DOHH2 (cell line): Measurements from ENCODE around the gene SLC34A1.

Experiments used
- CTCF ChIP-seq: fragments of 200-600 bp; sonication (generic); IDR thresholded peaks from one replicate; pipeline ENCODE4 v1.5.1; 2014; ENCODE audit warnings: antibody characterized with exemption, mild to moderate bottlenecking, low read depth, low read length; ENCODE audit not compliant: poor library complexity, severe bottlenecking
- EZH2phosphoT487 ChIP-seq: fragments of 200-600 bp; sonication (generic); IDR thresholded peaks from 2 replicates; pipeline ENCODE4 v1.6.1; 2017; ENCODE audit warnings: borderline replicate concordance, mild to moderate bottlenecking, antibody characterized with exemption, low read length, moderate library complexity, mixed read lengths

DNA sequence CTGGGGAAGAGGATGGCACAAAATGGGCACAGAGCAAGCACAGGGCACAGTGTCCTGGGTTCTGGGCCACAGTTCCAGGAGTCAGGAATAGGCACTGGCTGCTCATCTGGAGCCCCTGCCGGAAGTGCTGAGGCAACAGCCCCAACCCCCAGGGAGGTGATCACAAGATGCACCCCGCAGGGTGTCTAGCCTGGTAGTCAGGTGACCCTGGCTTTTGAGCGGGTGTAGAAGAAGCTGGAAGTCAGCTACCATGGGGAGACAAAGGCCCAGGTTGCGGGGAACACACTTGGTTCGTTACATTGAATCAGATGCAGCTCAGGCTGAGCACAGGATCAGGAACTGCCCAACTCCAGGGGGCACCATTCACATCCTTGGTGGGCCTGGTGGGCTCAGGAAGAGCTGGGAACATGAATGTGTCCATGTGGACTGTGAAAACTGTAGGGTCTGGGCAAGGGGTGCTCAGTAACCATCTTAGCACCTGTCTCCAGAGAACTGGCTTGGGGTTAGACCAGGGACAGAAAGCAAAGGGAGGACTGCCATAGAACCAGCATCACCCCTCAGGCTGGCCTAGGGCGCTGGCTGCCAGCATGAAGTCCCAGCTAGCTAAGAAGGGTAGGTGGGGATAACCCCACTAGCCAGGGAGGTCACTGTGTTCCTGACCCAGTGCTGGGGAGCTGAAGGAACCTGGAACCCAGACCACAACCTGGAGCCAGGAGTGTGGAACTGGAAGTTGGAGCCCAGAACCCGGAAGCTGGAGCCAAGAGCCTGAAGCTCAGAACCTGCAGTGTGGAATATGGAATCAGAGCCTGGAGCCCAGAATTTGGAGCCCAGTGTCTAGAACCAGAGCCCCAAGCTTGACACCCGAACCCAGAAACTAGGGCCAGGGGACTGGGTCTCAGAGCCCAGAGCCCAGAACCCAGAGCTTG is 6.1 kb upstream of the SLC34A1 start:
- TF ChIP-seq CTCF (no peak), EZH2phosphoT487 (no peak)
